ENCODE measurements around the gene WRAP53.

GRCh38 chr17:7646457-7646856 lies 41.8 kb upstream of the WRAP53 start:
- TF ChIP-seq CTCF (IDR thresholded peaks at IDR 0.05) (no peak), POLR2A (IDR thresholded peaks at IDR 0.05) (no peak), EP300 (IDR thresholded peaks at IDR 0.05) (no peak)
